Measurements from ENCODE around the gene OR51I1. TPM values are rescaled to one million over a fixed set of nuclear protein-coding genes. Genes with fewer than 3 reads are reported as not detected.
A peak's percentile ranks its signal among the peaks of the same experiment; 100 is the strongest.

The OR51I1 gene
- total and polyA plus RNA-seq, 2 of the 13 experiments (the other 11 are each of a cell fraction or from before 2014, with no cell fraction given) = 0.09 TPM; not detected in 1

- TF ChIP-seq MAFK (conservative IDR thresholded peaks at IDR 0.05 in 1 of 2, IDR thresholded peaks at IDR 0.05 in 1 of 2; ENCODE audit: low read length in 2 of 2) (peak; percentile 29 to 71; a peak in 3 of 4 replicates), ARID2 (CRISPR knock-in tag; IDR thresholded peaks at IDR 0.05; ENCODE audit: borderline replicate concordance) (no peak), ZNF282 (IDR thresholded peaks at IDR 0.05; ENCODE audit: partially characterized antibody) (no peak), MAFF (IDR thresholded peaks at IDR 0.05; ENCODE audit: low read depth, low read length) (peak; percentile 49)
- TF ChIP-seq, protein P1, sequence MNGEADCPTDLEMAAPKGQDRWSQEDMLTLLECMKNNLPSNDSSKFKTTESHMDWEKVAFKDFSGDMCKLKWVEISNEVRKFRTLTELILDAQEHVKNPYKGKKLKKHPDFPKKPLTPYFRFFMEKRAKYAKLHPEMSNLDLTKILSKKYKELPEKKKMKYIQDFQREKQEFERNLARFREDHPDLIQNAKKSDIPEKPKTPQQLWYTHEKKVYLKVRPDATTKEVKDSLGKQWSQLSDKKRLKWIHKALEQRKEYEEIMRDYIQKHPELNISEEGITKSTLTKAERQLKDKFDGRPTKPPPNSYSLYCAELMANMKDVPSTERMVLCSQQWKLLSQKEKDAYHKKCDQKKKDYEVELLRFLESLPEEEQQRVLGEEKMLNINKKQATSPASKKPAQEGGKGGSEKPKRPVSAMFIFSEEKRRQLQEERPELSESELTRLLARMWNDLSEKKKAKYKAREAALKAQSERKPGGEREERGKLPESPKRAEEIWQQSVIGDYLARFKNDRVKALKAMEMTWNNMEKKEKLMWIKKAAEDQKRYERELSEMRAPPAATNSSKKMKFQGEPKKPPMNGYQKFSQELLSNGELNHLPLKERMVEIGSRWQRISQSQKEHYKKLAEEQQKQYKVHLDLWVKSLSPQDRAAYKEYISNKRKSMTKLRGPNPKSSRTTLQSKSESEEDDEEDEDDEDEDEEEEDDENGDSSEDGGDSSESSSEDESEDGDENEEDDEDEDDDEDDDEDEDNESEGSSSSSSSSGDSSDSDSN (CRISPR knock-in tag; IDR thresholded peaks at IDR 0.05) = no peak
- intact Hi-C loops (cut with micrococcal nuclease; ENCODE audit: unreplicated experiment) (no loop called here), in situ Hi-C loops (cut with HindIII; ENCODE audit: extremely low pct_ligation_motif_present, low pct_unique_long_range_greater_than_20kb) (no loop called here)
- no peak overlapping the region for H3K9ac ChIP-seq (ENCODE audit: insufficient read depth, low read depth, low read length)
- CTCF ChIA-PET (ENCODE audit: low intra/inter-chr PET ratio, low total read pairs) = no interaction called here
- H3K4me3 ChIP-seq (replicated peaks in 1 of 3; ENCODE audit: insufficient read depth in 1 of 3, low read depth in 2 of 3, low read length in 3 of 3) = no peak overlapping the region
- no peak overlapping the region for H2AFZ ChIP-seq (ENCODE audit: low read length)
- no peaks in the 10 kb centered on the region for H3K79me2 ChIP-seq (ENCODE audit: insufficient read depth, low read length)
- no peak for ATAC-seq
- POLR2A ChIA-PET = no interaction called here
- WGBS (ENCODE audit: low lambda C conversion rate) = 8% methylated on average over 2 of the region's 2 CpGs
- no peak for FAIRE-seq
- H3K27me3 ChIP-seq (ENCODE audit: control insufficient read depth in 1 of 2, insufficient read depth in 2 of 2, low read length in 2 of 2) = 0 out of 5 replicates have a peak, but pooled peaks cover 0 to 4% of the 10 kb centered on the region in 2 experiments
- H3K4me1 ChIP-seq (ENCODE audit: insufficient read depth, low read length) = no peaks in the 10 kb centered on the region
- no peak for DNase-seq (ENCODE audit: low spot score)
- H3K4me2 ChIP-seq (ENCODE audit: low read depth, low read length) = no peak overlapping the region
- no peaks in the 10 kb centered on the region for H4K20me1 ChIP-seq (ENCODE audit: insufficient read depth, low read length)
- H3K27ac ChIP-seq (ENCODE audit: extremely low read length, insufficient read depth, low read length) = no peak overlapping the region
- BruUV-seq (replicated peaks) = no TSS peak
- no peaks in the 10 kb centered on the region for H3K36me3 ChIP-seq (replicated peaks in 1 of 2; ENCODE audit: control insufficient read depth in 1 of 2, insufficient read depth in 2 of 2, low read length in 2 of 2)
- H3K9me3 ChIP-seq (ENCODE audit: low read length) = no peaks in the 10 kb centered on the region
These were observed 2.6 kb upstream of the OR51I1 start for GRCh38 chr11:5443835-5444393.

DNA sequence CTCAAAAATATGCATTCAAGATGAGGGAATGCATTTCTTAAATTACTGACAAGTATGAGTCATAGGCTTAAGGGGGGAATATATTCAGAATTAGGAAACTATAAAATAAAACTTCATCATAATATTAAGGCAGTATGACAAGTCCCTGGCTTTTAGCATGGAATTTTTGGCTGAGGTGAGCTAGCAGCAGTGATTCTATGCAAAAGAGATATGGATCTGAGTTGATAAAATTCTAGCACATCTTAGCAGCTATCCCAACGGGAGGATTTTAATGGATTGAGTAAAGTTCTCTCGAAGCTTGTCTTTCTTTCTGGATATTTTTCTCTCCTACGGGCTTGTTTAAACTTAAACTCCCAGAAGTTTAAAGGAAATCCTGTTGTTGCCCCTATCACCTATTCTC is 18.2 kb downstream of the OR51I1 start:
- intact Hi-C loops (cut with micrococcal nuclease; ENCODE audit: unreplicated experiment) (no loop called here), in situ Hi-C loops (cut with HindIII; ENCODE audit: extremely low pct_ligation_motif_present, low pct_unique_long_range_greater_than_20kb) (no loop called here)
- no peaks in the 10 kb centered on the region for H3K4me1 ChIP-seq (ENCODE audit: insufficient read depth, low read length)
- 0 out of 5 replicates have a peak, but pooled peaks cover 0 to 12% of the 10 kb centered on the region in 2 experiments for H3K27me3 ChIP-seq (ENCODE audit: control insufficient read depth in 1 of 2, insufficient read depth in 2 of 2, low read length in 2 of 2)
- 3% methylated on average over 3 of the region's 3 CpGs for WGBS (ENCODE audit: low lambda C conversion rate)
- no peaks in the 10 kb centered on the region for H4K20me1 ChIP-seq (ENCODE audit: insufficient read depth, low read length)
- H3K27ac ChIP-seq (ENCODE audit: extremely low read length, insufficient read depth, low read length) = no peak overlapping the region
- no peak overlapping the region for H2AFZ ChIP-seq (ENCODE audit: low read length)
- POLR2A ChIA-PET = no interaction called here
- H3K9me3 ChIP-seq (ENCODE audit: low read length) = no peaks in the 10 kb centered on the region
- CTCF ChIA-PET (ENCODE audit: low intra/inter-chr PET ratio, low total read pairs) = no interaction called here
- H3K36me3 ChIP-seq (replicated peaks in 1 of 2; ENCODE audit: control insufficient read depth in 1 of 2, insufficient read depth in 2 of 2, low read length in 2 of 2) = no peaks in the 10 kb centered on the region
- no peak overlapping the region for H3K4me3 ChIP-seq (replicated peaks in 1 of 3; ENCODE audit: insufficient read depth in 1 of 3, low read depth in 2 of 3, low read length in 3 of 3)
- FAIRE-seq (no peak), DNase-seq (ENCODE audit: low spot score) (no peak), ATAC-seq (no peak)
- TF ChIP-seq PHB2 (IDR thresholded peaks at IDR 0.05; ENCODE audit: partially characterized antibody) (no peak), ERF (CRISPR knock-in tag; IDR thresholded peaks at IDR 0.05) (no peak), CENPX (CRISPR knock-in tag; IDR thresholded peaks at IDR 0.05) (no peak), NBN (conservative IDR thresholded peaks at IDR 0.05) (no peak), MEF2D (CRISPR knock-in tag; IDR thresholded peaks at IDR 0.05) (no peak), ZNF878 (CRISPR knock-in tag; IDR thresholded peaks at IDR 0.05) (no peak), HOXA9 (CRISPR knock-in tag; IDR thresholded peaks at IDR 0.05; ENCODE audit: borderline replicate concordance) (no peak), SCMH1 (CRISPR knock-in tag; IDR thresholded peaks at IDR 0.05; ENCODE audit: borderline replicate concordance) (no peak), HDAC6 (IDR thresholded peaks at IDR 0.05; ENCODE audit: low read depth, low read length) (no peak), ZNF570 (CRISPR knock-in tag; IDR thresholded peaks at IDR 0.05; ENCODE audit: borderline replicate concordance) (no peak), POLR2AphosphoS2 (IDR thresholded peaks at IDR 0.05; ENCODE audit: low read depth, low read length) (no peak), ZBTB21 (CRISPR knock-in tag; IDR thresholded peaks at IDR 0.05) (no peak), ESRRA (CRISPR knock-in tag; IDR thresholded peaks at IDR 0.05; ENCODE audit: low read depth) (no peak)
- no peaks in the 10 kb centered on the region for H3K79me2 ChIP-seq (ENCODE audit: insufficient read depth, low read length)
- no peak overlapping the region for H3K4me2 ChIP-seq (ENCODE audit: low read depth, low read length)
- no peak overlapping the region for H3K9ac ChIP-seq (ENCODE audit: insufficient read depth, low read depth, low read length)
- no TSS peak for BruUV-seq (replicated peaks)

All from HepG2 (cell line).